ENCODE data around the gene RFX5. TPM values are rescaled to one million over a fixed set of nuclear protein-coding genes. Genes with fewer than 3 reads are reported as not detected.
"Not testable (repeated sequence)": the region's sequence is repeated elsewhere in the genome, so short reads cannot be mapped to it uniquely, and the experiment has no call there.

The RFX5 gene
- polyA plus RNA-seq, 2 of the 4 experiments (the other 2 are of a cell fraction): 55.9 to 60.1 TPM

DNA sequence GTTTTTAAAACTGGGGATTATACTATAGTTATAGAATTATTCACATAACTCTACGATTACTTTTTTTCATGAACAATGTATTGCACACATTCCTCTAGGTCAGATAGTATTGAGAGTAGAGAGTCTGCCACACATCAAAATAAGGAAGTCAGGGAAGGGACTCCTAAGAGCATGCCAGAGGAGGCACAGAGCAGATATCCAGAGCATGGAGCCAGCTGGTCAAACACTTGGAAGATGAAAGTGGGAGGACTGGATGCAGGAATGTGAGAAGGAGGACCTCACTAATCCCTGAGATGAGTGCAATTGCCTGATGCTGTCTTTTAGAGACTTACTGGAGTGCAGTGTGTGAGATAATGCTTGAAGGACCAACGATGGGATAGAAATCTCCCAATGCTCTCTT is 9.6 kb upstream of the RFX5 start:
- TF ChIP-seq, protein P1, sequence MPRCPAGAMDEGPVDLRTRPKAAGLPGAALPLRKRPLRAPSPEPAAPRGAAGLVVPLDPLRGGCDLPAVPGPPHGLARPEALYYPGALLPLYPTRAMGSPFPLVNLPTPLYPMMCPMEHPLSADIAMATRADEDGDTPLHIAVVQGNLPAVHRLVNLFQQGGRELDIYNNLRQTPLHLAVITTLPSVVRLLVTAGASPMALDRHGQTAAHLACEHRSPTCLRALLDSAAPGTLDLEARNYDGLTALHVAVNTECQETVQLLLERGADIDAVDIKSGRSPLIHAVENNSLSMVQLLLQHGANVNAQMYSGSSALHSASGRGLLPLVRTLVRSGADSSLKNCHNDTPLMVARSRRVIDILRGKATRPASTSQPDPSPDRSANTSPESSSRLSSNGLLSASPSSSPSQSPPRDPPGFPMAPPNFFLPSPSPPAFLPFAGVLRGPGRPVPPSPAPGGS (IDR thresholded peaks at IDR 0.05): no peak
- no peak for TF ChIP-seq CBX2 (IDR thresholded peaks at IDR 0.05; ENCODE audit: borderline replicate concordance, low read depth)
- ATAC-seq (peak in 1 of 2 experiments; percentile 21; a peak in 1 of 6 replicates), FAIRE-seq (no peak), DNase-seq (ENCODE audit: low read depth in 1 of 2, low spot score in 1 of 2) (no peak)
- Histone ChIP-seq H3K4me3 (no peak overlapping the region), H3K4me2 (no peak overlapping the region), H3K9me3 (peaks cover 9% of the 10 kb centered on the region), H3K27ac (no peak overlapping the region), H3K4me1 (no peaks in the 10 kb centered on the region)
- ChIA-PET CTCF (interaction anchor here (0.7 to 14.4 kb wide), 4 partner anchors 16 to 509 kb away, joined by 3 to 108 read pairs (median 4); no protein-coding TSS in a partner anchor), POLR2A (no interaction called here)
- WGBS (ENCODE audit: missing lambda C conversion rate): 6% methylated on average over 2 of the region's 2 CpGs

DNA sequence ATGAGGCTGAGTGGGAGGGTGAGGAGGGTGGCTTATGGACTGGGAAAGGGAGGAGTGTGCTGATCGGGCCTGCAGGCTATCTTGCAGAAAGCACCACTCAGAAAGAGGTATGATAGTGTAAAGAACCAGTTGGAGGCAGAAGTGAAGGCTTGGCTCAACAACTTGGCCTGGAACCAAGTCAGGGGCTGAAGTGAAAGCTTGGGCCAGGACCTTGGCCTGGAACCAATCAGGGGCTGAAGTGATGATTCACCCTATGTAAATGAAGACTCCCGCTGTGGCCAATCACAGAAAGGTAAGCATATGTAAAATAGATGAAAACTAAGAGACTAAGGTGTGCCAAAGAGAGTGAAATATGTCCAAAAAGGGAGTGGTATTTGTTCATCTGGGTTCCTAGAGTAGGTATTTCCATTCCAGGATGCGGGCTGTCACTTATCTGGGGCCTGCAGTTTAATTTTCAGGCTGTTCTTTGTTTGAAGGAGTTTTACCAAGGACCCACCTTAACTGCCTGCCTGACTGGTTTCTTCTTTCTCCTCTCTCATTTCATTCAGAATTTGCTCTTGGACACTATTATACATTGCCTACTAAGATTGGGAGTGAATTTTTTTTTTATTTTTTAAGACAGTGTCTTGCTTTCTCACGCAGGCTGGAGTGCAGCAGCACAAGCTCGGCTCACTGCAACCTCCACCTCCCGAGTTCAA is 5.1 kb upstream of the RFX5 start:
- H3K4me1 ChIP-seq: peaks cover 7% of the 10 kb centered on the region
- WGBS (ENCODE audit: missing lambda C conversion rate): 57% methylated on average over 6 of the region's 6 CpGs
- ChIA-PET POLR2A (no interaction called here), CTCF (interaction anchor here (0.9 to 14.4 kb wide), 3 partner anchors 11 to 156 kb away, joined by 4 to 108 read pairs (median 5); no protein-coding TSS in a partner anchor)
- ATAC-seq (no peak), FAIRE-seq (no peak), DNase-seq (ENCODE audit: low read depth in 1 of 2, low spot score in 1 of 2) (peak in 1 of 2 experiments; percentile 23)
- no peak overlapping the region for H3K4me3 ChIP-seq
- H3K4me2 ChIP-seq: no peak overlapping the region
- TF ChIP-seq RAD21 (conservative IDR thresholded peaks at IDR 0.05 in 1 of 2, IDR thresholded peaks at IDR 0.05 in 1 of 2): no peak
- TF ChIP-seq GATA3 (IDR thresholded peaks at IDR 0.05; ENCODE audit: borderline replicate concordance): no peak
- TF ChIP-seq ZFP36 (IDR thresholded peaks at IDR 0.05; ENCODE audit: borderline replicate concordance, partially characterized antibody): peak; percentile 98
- no peak overlapping the region for H3K27ac ChIP-seq
- peaks cover 10% of the 10 kb centered on the region; the same call in 2 of the 3 replicates for H3K9me3 ChIP-seq

DNA sequence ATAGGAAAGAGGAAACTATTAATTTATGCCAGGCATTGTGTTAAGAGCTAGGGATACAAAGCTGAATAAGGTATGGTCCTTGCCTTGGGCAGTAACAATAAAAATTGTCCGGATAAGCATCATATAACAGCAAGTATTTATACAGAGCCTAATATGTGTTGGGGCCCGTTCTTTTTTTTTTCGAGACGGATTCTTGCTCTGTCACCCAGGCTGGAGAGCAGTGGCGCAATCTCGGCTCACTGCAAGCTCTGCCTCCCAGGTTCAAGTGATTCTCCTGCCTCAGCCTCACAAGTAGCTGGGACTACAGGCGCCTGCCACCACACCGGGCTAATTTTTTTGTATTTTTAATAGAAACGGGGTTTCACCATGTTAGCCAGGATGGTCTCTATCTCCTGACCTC is 3.3 kb upstream of the RFX5 start:
- H3K4me2 ChIP-seq; H3K9me3 ChIP-seq; H3K4me3 ChIP-seq; H3K27ac ChIP-seq; DNase-seq (ENCODE audit: low read depth in 1 of 2, low spot score in 1 of 2); ATAC-seq; FAIRE-seq: not testable (repeated sequence)
- 75% methylated on average over 9 of the region's 9 CpGs for WGBS (ENCODE audit: missing lambda C conversion rate)
- CTCF ChIA-PET: interaction anchor here (1.1 to 14.4 kb wide), 4 partner anchors 9 to 50 kb away, joined by 3 to 108 read pairs (median 7); partner anchors contain the start of genes PSMB4 and SELENBP1
- H3K4me1 ChIP-seq: peaks cover 16% of the 10 kb centered on the region
- POLR2A ChIA-PET: interaction anchor here (1.0 kb wide), 1 partner anchor 23 kb away, joined by 4 read pairs; the partner anchor contains the start of gene PI4KB

DNA sequence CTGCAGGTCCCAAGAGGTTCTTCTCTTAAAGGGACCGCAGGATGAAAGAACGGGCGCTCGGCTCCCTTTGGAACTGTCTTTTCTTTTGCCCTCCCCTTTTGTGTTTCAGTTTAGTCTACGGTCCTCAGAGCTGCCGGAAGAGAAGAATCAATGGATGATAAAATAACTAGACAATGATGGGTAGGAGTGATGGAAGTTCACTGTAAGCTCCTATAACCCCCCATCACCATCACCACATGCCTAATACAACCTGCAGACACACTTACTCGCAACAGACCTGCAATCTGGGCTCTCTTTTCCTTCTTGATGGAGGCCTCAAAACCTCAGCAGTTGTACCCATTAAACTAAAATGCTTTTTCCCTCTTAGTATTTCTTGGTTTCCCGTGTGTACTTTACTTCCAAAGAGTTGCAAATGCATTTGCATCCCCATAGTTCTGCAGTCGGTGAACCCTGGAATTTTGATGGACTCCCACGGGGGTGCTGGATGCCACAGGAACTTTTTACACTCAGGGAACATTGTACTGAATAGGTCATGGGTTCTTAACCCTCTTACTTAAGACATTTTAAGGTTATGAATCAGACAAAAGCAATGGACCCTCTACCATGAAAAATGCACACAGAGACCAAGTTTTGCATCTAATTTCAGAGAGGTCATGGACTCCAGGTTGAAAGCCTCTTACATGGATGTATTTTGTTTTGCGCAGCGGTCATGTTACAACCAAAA is 633 bp upstream of the RFX5 start:
- no peak for TF ChIP-seq RFX5 (IDR thresholded peaks at IDR 0.05)
- TF ChIP-seq, protein P2, sequence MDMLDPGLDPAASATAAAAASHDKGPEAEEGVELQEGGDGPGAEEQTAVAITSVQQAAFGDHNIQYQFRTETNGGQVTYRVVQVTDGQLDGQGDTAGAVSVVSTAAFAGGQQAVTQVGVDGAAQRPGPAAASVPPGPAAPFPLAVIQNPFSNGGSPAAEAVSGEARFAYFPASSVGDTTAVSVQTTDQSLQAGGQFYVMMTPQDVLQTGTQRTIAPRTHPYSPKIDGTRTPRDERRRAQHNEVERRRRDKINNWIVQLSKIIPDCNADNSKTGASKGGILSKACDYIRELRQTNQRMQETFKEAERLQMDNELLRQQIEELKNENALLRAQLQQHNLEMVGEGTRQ (IDR thresholded peaks at IDR 0.05): no peak
- no peak for TF ChIP-seq PHF8 (IDR thresholded peaks at IDR 0.05; ENCODE audit: borderline replicate concordance, low read depth)
- no peak for TF ChIP-seq JUNB (IDR thresholded peaks at IDR 0.05)
- TF ChIP-seq CBX2 (IDR thresholded peaks at IDR 0.05; ENCODE audit: borderline replicate concordance, low read depth): no peak
- CTCF ChIA-PET: interaction anchor here (0.9 to 1.5 kb wide), 4 partner anchors 11 to 489 kb away, joined by 3 to 4 read pairs (median 4); partner anchors contain the start of gene PSMB4
- peak in 1 of 2 experiments; percentile 61; a peak in 2 of 6 replicates for ATAC-seq

More for the DNA sequence above, 633 bp upstream of the RFX5 start:
- no peak for DNase-seq (ENCODE audit: low read depth in 1 of 2, low spot score in 1 of 2)
- peaks cover 10% of the 10 kb centered on the region; the same call in 2 of the 3 replicates for H3K9me3 ChIP-seq
- POLR2A ChIA-PET: interaction anchor here (2.0 kb wide), 1 partner anchor 52 kb away, joined by 9 read pairs; the partner anchor contains the start of gene PSMB4
- peak overlapping the region; percentile 80 for H3K4me2 ChIP-seq
- peak overlapping the region; percentile 65 for H3K4me3 ChIP-seq
- peak overlapping the region; percentile 70 to 91 for H3K27ac ChIP-seq
- FAIRE-seq: no peak
- H3K4me1 ChIP-seq: peaks cover 16% of the 10 kb centered on the region
- WGBS (ENCODE audit: missing lambda C conversion rate): 29% methylated on average over 12 of the region's 12 CpGs
